GM18498 (cell line): ENCODE results near the gene TMEM121.

ENCODE experiments used
- ATAC-seq: cut with Tn5 transposase; IDR thresholded peaks from one replicate; pipeline ENCODE4 v1.9.1; 2021; ENCODE audit warnings: mild to moderate bottlenecking, moderate library complexity; ENCODE audit not compliant: unreplicated experiment

TMEM121 gene

DNA sequence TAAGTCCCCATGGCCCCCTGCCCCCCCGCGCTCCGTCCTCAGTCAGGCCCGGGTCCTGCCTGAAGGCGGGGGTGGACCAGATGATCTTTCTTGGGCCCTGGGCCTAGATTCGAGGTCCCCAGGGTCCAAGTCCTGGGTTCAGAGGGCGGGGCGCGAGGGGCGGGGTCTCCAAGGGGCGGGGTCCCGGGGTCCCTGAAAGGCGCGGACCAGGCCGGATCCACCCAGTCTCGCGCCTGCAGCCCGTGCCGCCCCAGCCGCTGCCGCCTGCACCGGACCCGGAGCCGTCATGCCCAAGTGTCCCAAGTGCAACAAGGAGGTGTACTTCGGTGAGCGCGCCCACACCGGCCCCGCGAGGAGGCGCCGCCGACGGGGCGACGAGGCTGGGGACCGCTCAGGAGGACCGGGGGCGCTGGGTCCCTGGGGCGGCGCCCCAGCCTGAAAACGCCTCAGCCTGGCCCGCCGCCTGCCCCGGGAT lies 39.4 kb upstream of the TMEM121 start:
- no peak for ATAC-seq

- ATAC-seq = no peak
Observed at GRCh38 chr14:105487449-105487985, 38.9 kb upstream of the TMEM121 start.

DNA sequence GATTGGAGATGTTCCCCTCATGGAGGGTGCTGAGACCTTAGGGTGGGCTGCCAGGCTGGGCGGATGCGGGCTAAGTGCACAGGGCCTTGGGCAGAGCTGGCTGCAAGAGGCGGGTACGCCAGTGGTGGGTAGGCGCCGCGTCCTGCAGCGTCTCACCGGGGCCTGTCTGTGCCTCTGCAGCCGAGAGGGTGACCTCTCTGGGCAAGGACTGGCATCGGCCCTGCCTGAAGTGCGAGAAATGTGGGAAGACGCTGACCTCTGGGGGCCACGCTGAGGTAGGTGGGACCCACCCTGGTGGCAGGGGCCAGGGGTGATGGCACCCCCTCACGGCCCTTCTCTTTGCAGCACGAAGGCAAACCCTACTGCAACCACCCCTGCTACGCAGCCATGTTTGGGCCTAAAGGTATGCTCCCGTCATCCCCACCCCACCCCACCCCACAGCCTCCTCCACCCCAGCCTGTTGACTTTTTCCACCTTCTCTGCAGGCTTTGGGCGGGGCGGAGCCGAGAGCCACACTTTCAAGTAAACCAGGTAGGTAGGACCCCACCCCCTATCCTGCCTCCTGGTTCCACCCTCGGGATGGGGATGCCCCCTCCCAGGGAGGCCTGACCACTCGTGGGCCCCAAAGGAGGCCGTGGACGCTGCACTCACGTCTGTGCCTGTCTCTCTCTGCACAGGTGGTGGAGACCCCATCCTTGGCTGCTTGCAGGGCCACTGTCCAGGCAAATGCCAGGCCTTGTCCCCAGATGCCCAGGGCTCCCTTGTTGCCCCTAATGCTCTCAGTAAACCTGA lies 38.2 kb upstream of the TMEM121 start:
- ATAC-seq = no peak

GRCh38 chr14:105488781-105489541 lies 37.4 kb upstream of the TMEM121 start:
- no peak for ATAC-seq

DNA sequence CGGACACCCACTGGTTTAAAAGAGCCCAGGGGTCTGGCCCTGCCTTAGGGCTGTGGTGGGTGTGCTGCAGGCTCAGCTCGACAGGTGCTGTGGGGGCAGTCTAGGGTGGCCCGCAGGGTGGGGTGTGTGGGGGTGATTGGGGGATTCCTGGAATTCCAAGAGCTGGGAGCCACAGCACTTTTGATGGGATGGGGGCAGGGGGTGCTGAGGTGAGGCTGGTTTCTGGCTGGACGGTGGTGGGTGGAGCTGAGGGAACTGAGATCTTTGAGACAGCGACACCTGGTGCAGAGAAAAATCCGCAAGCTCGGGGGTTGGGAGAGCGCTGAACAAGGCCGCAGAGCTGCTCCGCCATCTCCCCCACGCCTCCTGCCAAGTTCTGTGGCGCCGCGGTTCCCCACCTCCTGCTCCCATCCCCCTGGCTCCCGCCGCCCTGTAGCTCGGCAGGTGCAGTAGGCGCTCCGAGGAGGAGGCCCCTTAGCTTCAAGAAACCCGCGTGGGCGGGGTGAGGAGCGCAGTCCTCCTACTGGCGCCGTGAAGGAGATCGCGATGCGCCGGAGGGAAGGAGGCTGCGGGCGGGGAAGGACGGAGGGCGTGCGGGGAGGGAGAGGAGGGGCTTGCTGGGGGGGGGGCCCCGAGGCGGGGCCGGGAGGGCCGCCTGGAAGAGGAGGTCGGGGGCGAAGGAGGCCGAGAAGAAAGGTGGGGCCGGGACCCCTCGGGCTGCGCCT lies 36.7 kb upstream of the TMEM121 start:
- no peak for ATAC-seq

DNA sequence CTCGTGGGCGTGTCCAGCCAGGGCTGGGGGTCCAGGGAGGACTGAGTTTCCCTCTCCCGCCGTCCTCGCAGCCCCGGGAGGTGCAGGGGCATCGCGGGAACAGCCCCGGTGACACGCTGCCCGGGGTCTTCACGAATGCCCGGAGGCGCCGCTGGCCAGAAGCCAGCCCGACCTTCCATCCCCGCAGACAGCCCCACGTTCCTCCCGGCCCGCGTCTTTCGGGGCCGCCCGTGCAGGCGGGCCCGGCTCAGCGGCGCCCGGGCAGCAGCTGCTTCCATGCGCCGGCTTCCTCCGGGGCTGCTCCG lies 36.2 kb upstream of the TMEM121 start:
- ATAC-seq = peak; percentile 2

- peak; percentile 68 for ATAC-seq
Observed at GRCh38 chr14:105490572-105491365, 35.6 kb upstream of the TMEM121 start, which contains the start of gene TEDC1. Gene TEDC1, plus strand, starts transcription at chr14:105491246. Its CDS starts 130 bp downstream, at chr14:105491376.

- no peak for ATAC-seq
Observed at GRCh38 chr14:105491366-105491973, 34.9 kb upstream of the TMEM121 start.

DNA sequence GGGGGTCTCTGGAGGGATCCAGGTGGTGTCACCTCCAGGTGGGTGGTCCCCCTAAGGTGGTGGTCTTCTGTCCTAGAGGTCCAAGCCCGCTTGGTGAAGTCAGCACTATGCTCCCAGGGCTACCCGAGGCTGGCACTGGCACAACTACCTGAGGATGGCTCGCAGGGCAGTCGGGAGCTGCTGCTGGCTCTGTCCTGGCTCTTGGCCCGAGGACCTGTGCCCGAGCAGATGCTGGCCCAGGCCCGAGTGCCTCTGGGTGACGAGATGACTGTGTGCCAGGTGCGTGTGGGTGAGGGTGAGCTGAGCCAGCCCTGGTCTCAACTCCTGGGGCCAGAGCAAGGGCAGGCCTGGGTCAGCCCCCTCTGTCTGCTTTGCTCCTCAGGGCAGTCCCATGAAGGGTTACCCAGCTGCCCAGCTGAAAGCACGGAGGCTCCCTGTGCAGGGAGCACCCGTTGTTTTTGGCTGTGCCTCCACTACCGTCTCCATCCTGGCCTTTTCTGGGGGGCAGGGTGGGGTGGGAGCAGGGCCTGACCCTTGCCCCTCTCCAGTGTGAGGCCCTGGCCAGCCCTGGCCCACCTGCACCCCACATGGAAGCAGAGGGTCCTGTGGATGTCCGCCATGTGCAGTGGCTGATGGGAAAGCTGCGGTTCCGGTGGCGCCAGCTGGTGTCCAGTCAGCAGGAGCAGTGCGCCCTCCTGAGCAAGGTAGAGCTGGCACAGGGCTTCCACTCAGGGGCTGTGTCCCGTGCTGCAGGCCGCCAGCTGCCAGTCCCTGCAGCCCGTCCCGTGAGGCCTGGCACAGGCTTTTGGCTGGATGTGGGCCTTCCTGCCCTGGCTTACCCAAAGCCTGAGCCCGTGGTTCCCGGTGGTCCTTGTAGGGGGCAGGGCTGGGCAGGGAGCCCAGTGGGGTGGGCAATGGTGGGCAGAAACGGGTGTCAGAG lies 34.1 kb upstream of the TMEM121 start:
- ATAC-seq = no peak

DNA sequence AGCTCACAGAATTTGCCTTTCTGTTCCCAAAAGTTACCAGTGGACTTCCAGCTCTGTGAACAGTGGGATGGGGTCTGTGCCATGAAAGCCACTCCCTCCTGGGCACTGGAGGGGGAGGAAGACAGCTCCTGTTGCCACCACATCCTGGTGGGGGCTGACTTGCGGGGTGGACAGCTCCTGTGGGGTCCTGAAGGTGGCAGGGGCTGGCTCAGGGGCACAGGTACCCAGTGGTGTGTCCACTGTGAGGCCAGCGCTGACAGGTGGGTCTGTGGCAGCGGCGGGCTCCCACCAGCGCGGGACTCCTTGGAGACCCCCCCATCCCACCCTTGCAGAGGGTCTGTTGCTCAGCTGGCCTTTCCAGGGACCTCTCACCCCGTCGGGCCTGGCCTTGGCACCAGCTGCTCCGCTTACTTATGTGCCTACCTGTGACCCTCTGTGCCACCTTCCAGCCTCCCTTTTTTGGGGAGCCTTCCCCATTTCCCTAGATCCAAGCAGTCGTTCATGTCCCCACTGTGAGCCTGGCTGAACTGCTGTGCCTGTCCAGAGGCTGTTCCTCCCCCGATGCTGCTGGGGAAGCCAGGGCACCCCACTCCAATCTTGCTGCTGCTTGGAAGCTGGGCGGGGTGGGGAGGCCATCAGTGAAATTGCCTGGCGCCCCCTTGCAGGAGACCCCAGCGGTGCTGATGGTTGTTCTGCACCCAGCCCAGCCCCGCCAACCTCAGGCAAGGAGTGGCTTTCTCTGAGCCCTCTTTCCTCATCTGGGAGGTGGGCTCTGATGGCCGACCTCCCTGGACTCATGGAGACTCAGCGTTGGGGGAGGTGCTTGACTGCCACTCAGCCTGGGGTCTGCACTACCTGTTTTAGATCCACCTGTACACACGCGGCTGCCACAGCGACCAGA lies 33.2 kb upstream of the TMEM121 start:
- ATAC-seq = no peak

GRCh38 chr14:105493921-105494605 lies 32.3 kb upstream of the TMEM121 start:
- no peak for ATAC-seq

DNA sequence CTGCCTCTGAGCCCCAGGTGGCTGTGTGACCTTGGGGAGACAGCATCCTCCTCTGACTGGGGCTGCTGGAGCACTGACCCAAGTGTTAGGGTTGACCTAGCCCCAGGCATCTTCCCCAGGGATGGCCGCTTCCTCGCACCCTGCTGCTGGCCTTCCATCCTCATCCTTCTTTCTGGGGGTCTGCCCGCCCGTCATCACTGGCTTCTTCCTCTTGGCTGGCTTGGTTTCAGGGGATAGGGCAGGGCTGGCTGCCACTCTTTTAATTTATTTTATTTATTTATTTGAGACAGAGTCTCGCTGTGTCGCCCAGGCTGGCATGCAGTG lies 31.8 kb upstream of the TMEM121 start:
- ATAC-seq = no peak

DNA sequence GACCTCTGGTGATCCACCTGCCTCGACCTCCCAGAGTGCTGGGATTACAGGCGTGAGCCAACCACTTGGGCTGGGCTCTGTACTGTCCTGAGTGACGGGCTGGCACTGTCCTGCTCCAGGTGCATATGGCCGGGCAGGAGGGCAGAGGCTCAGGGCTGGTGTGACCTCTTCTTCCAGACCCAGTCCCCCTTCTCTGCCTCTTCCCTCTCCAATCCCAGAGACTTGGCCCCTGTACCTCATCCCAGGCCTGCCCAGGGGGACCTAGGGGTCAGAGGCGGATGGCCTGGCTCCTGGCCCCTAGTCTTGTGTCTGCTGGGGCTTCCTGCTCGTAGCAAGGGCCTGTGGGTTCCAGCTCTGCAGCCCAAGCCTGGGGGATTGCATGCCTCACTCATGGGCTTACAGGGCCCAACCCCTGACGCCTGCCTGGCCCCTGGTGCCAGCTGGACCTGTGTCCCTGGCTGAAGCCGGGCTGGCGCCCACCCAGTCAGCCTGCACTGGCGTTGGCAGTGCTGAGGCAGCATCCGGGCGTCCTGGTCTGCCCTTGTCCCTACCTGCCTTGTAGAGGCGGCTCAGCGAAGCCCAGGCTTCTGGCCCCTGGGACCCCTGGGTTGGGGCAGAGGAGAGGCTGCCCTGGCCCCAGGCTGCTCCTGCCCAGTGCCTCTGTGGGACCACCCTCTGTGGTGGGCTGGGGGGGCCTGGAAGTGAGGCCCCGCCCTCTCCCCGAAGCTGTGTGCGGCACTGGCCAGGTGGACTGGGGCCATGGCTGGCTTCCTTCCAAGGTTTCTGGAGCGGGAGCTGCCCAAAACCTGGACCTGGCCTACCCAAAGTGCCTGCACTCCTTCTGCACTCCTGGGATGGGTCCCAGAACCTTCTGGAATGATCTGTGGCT lies 31.0 kb upstream of the TMEM121 start:
- no peak for ATAC-seq

- ATAC-seq = no peak
Observed at GRCh38 chr14:105495990-105496830, 30.2 kb upstream of the TMEM121 start.

GRCh38 chr14:105496831-105497591 lies 29.4 kb upstream of the TMEM121 start:
- no peak for ATAC-seq
